SK-N-SH treated with all-trans-retinoic acid at 6 μM for 48 hours (cell line): ENCODE results near the gene MOGAT1.
A peak's percentile ranks its signal among the peaks of the same experiment; 100 is the strongest.

ENCODE experiments used
- ATAC-seq: fragments of 200-7000 bp; cut with Tn5 transposase; 3 replicates; pipeline ENCODE4 v1.9.1; 2020; ENCODE audit warnings: mild to moderate bottlenecking, moderate library complexity
- ARNTL ChIP-seq: fragments of 450-650 bp; formaldehyde crosslinking; IDR thresholded peaks from 2 replicates; pipeline ENCODE4 v1.5.0; 2020; ENCODE audit warnings: low read depth, mild to moderate bottlenecking, moderate library complexity, borderline replicate concordance
- BACH2 ChIP-seq: fragments of 250-450 bp; sonication (Bioruptor Pico); IDR thresholded peaks from 2 replicates; pipeline ENCODE4 v1.9.0; 2021; ENCODE audit warnings: mild to moderate bottlenecking, borderline replicate concordance
- CSDC2 ChIP-seq: fragments of 250-450 bp; sonication (Bioruptor Pico); IDR thresholded peaks from 2 replicates; pipeline ENCODE4 v1.5.0; 2020; ENCODE audit warnings: mild to moderate bottlenecking, moderate library complexity
- CSRNP3 ChIP-seq: fragments of 250-450 bp; sonication (Bioruptor Pico); IDR thresholded peaks from 2 replicates; pipeline ENCODE4 v1.5.1; 2021; ENCODE audit warnings: mild to moderate bottlenecking, moderate library complexity
- ESRRG ChIP-seq: fragments of 250-450 bp; sonication (Bioruptor Pico); IDR thresholded peaks from 2 replicates; pipeline ENCODE4 v1.6.1; 2021; ENCODE audit warnings: mild to moderate bottlenecking
- GLIS3 ChIP-seq: fragments of 250-450 bp; sonication (Bioruptor Pico); IDR thresholded peaks from 2 replicates; pipeline ENCODE4 v1.5.0; 2020; ENCODE audit warnings: mild to moderate bottlenecking, moderate library complexity
- OSR1 ChIP-seq: fragments of 250-450 bp; sonication (Bioruptor Pico); IDR thresholded peaks from 2 replicates; pipeline ENCODE4 v1.8.0; 2022; ENCODE audit warnings: moderate library complexity, mild to moderate bottlenecking, inconsistent platforms
- PATZ1 ChIP-seq: fragments of 250-450 bp; sonication (Bioruptor Pico); IDR thresholded peaks from 2 replicates; pipeline ENCODE4 v1.8.0; 2020; ENCODE audit warnings: mild to moderate bottlenecking, moderate library complexity, borderline replicate concordance
- POU6F1 ChIP-seq: fragments of 250-450 bp; sonication (Bioruptor Pico); IDR thresholded peaks from 2 replicates; pipeline ENCODE4 v1.8.0; 2021; ENCODE audit warnings: low read depth, mild to moderate bottlenecking, moderate library complexity, borderline replicate concordance
- PPARA ChIP-seq: fragments of 250-450 bp; sonication (Bioruptor Pico); IDR thresholded peaks from 2 replicates; pipeline ENCODE4 v1.5.0; 2020; ENCODE audit warnings: mild to moderate bottlenecking, borderline replicate concordance
- RARB ChIP-seq: fragments of 250-450 bp; sonication (Bioruptor Pico); IDR thresholded peaks from 2 replicates; pipeline ENCODE4 v1.8.0; 2021; ENCODE audit warnings: mild to moderate bottlenecking, moderate library complexity
- SNAI2 ChIP-seq: fragments of 250-450 bp; sonication (Bioruptor Pico); IDR thresholded peaks from 2 replicates; pipeline ENCODE4 v1.5.0; 2020; ENCODE audit warnings: mild to moderate bottlenecking, moderate library complexity
- TCF4 ChIP-seq: fragments of 250-450 bp; sonication (Bioruptor Pico); IDR thresholded peaks from 2 replicates; pipeline ENCODE4 v1.8.0; 2021; ENCODE audit warnings: mild to moderate bottlenecking, moderate library complexity, borderline replicate concordance
- TOX ChIP-seq: fragments of 250-450 bp; sonication (Bioruptor Pico); IDR thresholded peaks from 2 replicates; pipeline ENCODE4 v1.8.0; 2021; ENCODE audit warnings: mild to moderate bottlenecking, moderate library complexity, borderline replicate concordance
- TSHZ2 ChIP-seq: fragments of 250-450 bp; sonication (Bioruptor Pico); IDR thresholded peaks from 2 replicates; pipeline ENCODE4 v1.5.0; 2020; ENCODE audit warnings: mild to moderate bottlenecking, moderate library complexity
- ZC3H10 ChIP-seq: fragments of 250-450 bp; sonication (Bioruptor Pico); IDR thresholded peaks from 2 replicates; pipeline ENCODE4 v1.5.1; 2021; ENCODE audit warnings: mild to moderate bottlenecking, moderate library complexity
- ZFP3 ChIP-seq: fragments of 250-450 bp; sonication (Bioruptor Pico); IDR thresholded peaks from 2 replicates; pipeline ENCODE4 v1.5.0; 2020; ENCODE audit warnings: mild to moderate bottlenecking, moderate library complexity
- ZFP30 ChIP-seq: fragments of 450-650 bp; formaldehyde crosslinking; IDR thresholded peaks from 2 replicates; pipeline ENCODE4 v1.5.0; 2022; ENCODE audit warnings: mild to moderate bottlenecking, moderate library complexity
- ZNF565 ChIP-seq: fragments of 450-650 bp; formaldehyde crosslinking; conservative IDR thresholded peaks from 2 replicates; pipeline ENCODE4 v1.5.0; 2020; ENCODE audit warnings: low read depth, mild to moderate bottlenecking, moderate library complexity
- ZNF70 ChIP-seq: fragments of 450-650 bp; formaldehyde crosslinking; IDR thresholded peaks from 2 replicates; pipeline ENCODE4 v1.5.0; 2020; ENCODE audit warnings: mild to moderate bottlenecking, moderate library complexity
- ZNF8 ChIP-seq: fragments of 450-650 bp; formaldehyde crosslinking; IDR thresholded peaks from 2 replicates; pipeline ENCODE4 v1.5.0; 2020; ENCODE audit warnings: mild to moderate bottlenecking, moderate library complexity

The MOGAT1 gene

GRCh38 chr2:222671259-222672067 lies at the start of gene MOGAT1:
Gene MOGAT1, plus strand, starts transcription at chr2:222671658. Its CDS starts 128 bp downstream, at chr2:222671786.
- peak; percentile 95 for ATAC-seq
- TF ChIP-seq CSDC2 (CRISPR knock-in tag) (no peak), POU6F1 (CRISPR knock-in tag) (no peak), ZFP30 (no peak), ZNF565 (CRISPR knock-in tag) (no peak), ARNTL (CRISPR knock-in tag) (no peak), TCF4 (CRISPR knock-in tag) (no peak), BACH2 (no peak), TOX (CRISPR knock-in tag) (no peak), SNAI2 (CRISPR knock-in tag) (no peak), ESRRG (CRISPR knock-in tag) (no peak), ZFP3 (CRISPR knock-in tag) (no peak), OSR1 (CRISPR knock-in tag) (no peak), RARB (CRISPR knock-in tag) (no peak), PPARA (CRISPR knock-in tag) (no peak)

GRCh38 chr2:222621893-222622292 lies 49.6 kb upstream of the MOGAT1 start:
- TF ChIP-seq BACH2 (no peak), ZNF8 (CRISPR knock-in tag) (no peak), ESRRG (CRISPR knock-in tag) (no peak), GLIS3 (CRISPR knock-in tag) (no peak), POU6F1 (CRISPR knock-in tag) (no peak), ZNF565 (CRISPR knock-in tag) (no peak), ZFP30 (no peak), ARNTL (CRISPR knock-in tag) (no peak), ZC3H10 (CRISPR knock-in tag) (no peak), TSHZ2 (CRISPR knock-in tag) (no peak), PATZ1 (no peak), ZNF70 (no peak), TOX (CRISPR knock-in tag) (no peak), PPARA (CRISPR knock-in tag) (no peak), OSR1 (CRISPR knock-in tag) (no peak), RARB (CRISPR knock-in tag) (no peak), TCF4 (CRISPR knock-in tag) (no peak), ZFP3 (CRISPR knock-in tag) (no peak), CSRNP3 (no peak)
- no peak for ATAC-seq
